PC-3 (cell line): Measurements from ENCODE around the gene EXOC6B. TPM values are rescaled to one million over a fixed set of nuclear protein-coding genes. Genes with fewer than 3 reads are reported as not detected.
A peak's percentile ranks its signal among the peaks of the same experiment; 100 is the strongest.

ENCODE experiments used
- ATAC-seq: fragments of 200-7000 bp; cut with Tn5 transposase; 2 replicates; pipeline ENCODE4 v1.9.1; 2020; ENCODE audit warnings: mild to moderate bottlenecking, moderate library complexity
- BruUV-seq: library from RNA; stranded (reverse); fragments of 400-500 nt; replicated peaks from 2 replicates; lab custom pipeline; 2021; lab: Mats Ljungman, UMichigan
- CTCF ChIA-PET: fragments of 300-600 bp; sonication (Branson Sonifier 250); formaldehyde crosslinking; loops from one replicate; lab custom pipeline; 2022; ENCODE audit warnings: antibody characterized with exemption; lab: Charles Lee
- POLR2A ChIA-PET: fragments of 300-600 bp; sonication (Branson Sonifier 250); formaldehyde crosslinking; loops from one replicate; lab custom pipeline; 2022; ENCODE audit warnings: antibody characterized with exemption; ENCODE audit not compliant: unreplicated experiment; lab: Charles Lee
- DNase-seq: peaks from one replicate; pipeline ENCODE4 v3.0.0-alpha.2; 2015
- H2AFZ ChIP-seq: fragments of 300-600 bp; sonication (generic); 2 replicates; pipeline ENCODE4 v1.6.0; 2016; ENCODE audit warnings: antibody characterized with exemption, low read length
- H3F3A ChIP-seq: fragments of 300-600 bp; sonication (generic); one replicate; pipeline ENCODE4 v1.6.0; 2017; ENCODE audit warnings: antibody characterized with exemption, low read length, control low read depth, mild to moderate bottlenecking; ENCODE audit not compliant: unreplicated experiment
- H3K27ac ChIP-seq: fragments of 300-600 bp; sonication (generic); 2 replicates; pipeline ENCODE4 v1.5.1; 2016; ENCODE audit warnings: mild to moderate bottlenecking, low read length
- H3K27me3 ChIP-seq: fragments of 300-600 bp; sonication (generic); 2 replicates; pipeline ENCODE4 v1.6.1; 2016; ENCODE audit warnings: low read length, mixed read lengths
- H3K36me3 ChIP-seq: fragments of 300-600 bp; sonication (generic); 2 replicates; pipeline ENCODE4 v1.6.1; 2016; ENCODE audit warnings: low read depth, mixed run types, low read length, mixed read lengths
- H3K4me1 ChIP-seq: fragments of 300-600 bp; sonication (generic); 2 replicates; pipeline ENCODE4 v1.5.1; 2016; ENCODE audit warnings: low read length; ENCODE audit not compliant: insufficient read depth
- H3K4me2 ChIP-seq: fragments of 300-600 bp; sonication (generic); 2 replicates; pipeline ENCODE4 v1.6.0; 2016; ENCODE audit warnings: low read length
- H3K4me3 ChIP-seq: fragments of 300-600 bp; sonication (generic); 2 replicates; pipeline ENCODE4 v1.5.1; 2016; ENCODE audit warnings: mild to moderate bottlenecking, low read length, mixed read lengths
- H3K79me2 ChIP-seq: fragments of 300-600 bp; sonication (generic); 2 replicates; pipeline ENCODE4 v1.6.1; 2017; ENCODE audit warnings: low read length, mixed read lengths
- H3K9ac ChIP-seq: fragments of 300-600 bp; sonication (generic); 2 replicates; pipeline ENCODE4 v1.6.0; 2016; ENCODE audit warnings: mild to moderate bottlenecking, low read length
- H3K9me2 ChIP-seq: fragments of 300-600 bp; sonication (generic); replicated peaks from 2 replicates; pipeline ENCODE4 v1.6.1; 2016; ENCODE audit warnings: mixed run types, low read length, mixed read lengths
- H3K9me3 ChIP-seq: fragments of 300-600 bp; sonication (generic); 2 replicates; pipeline ENCODE4 v1.6.1; 2016; ENCODE audit warnings: low read length, mixed read lengths
- H4K20me1 ChIP-seq: fragments of 300-600 bp; sonication (generic); 2 replicates; pipeline ENCODE4 v1.6.1; 2016; ENCODE audit warnings: low read length, mixed read lengths
- CTCF ChIP-seq: fragments of 300-600 bp; sonication (generic); conservative IDR thresholded peaks from 2 replicates; pipeline ENCODE4 v1.5.1; 2017; ENCODE audit warnings: antibody characterized with exemption, low read depth, mild to moderate bottlenecking, low read length
- EZH2 ChIP-seq: fragments of 300-600 bp; sonication (generic); IDR thresholded peaks from one replicate; pipeline ENCODE4 v1.6.1; 2017; ENCODE audit warnings: antibody characterized with exemption, mild to moderate bottlenecking, low read length; ENCODE audit not compliant: unreplicated experiment
- EZH2phosphoT487 ChIP-seq: fragments of 300-600 bp; sonication (generic); IDR thresholded peaks from 2 replicates; pipeline ENCODE4 v1.6.1; 2018; ENCODE audit warnings: mild to moderate bottlenecking, antibody characterized with exemption, low read length, borderline replicate concordance
- intact Hi-C: fragments of 100-400 bp; cut with micrococcal nuclease; formaldehyde crosslinking; loops from 2 replicates; pipeline ENCODE4 v1.9.0; 2023
- total RNA-seq: library from RNA; depleted of rRNA; stranded (reverse); fragments of >200 nt; gene quantifications from 2 replicates; pipeline ENCODE4 v1.2.3, GENCODE V29; 2014

Gene EXOC6B
- total RNA-seq, 1 experiment from 2014 or later: 13.9 TPM

GRCh38 chr2:72581560-72582181 is 244.2 kb downstream of the EXOC6B start:
- no peak overlapping the region for H3K27ac ChIP-seq
- no peaks in the 10 kb centered on the region for H3K36me3 ChIP-seq
- ChIA-PET POLR2A (interaction anchor here (0.7 kb wide), 1 partner anchor 151 kb away, joined by 3 read pairs; no protein-coding TSS in a partner anchor), CTCF (interaction anchor here (0.6 to 1.0 kb wide), 2 partner anchors 101 to 700 kb away, joined by 3 read pairs; no protein-coding TSS in a partner anchor)
- H3K9ac ChIP-seq: no peak overlapping the region
- no peaks in the 10 kb centered on the region for H3K9me3 ChIP-seq
- BruUV-seq: no TSS peak
- H3K4me1 ChIP-seq: no peaks in the 10 kb centered on the region
- intact Hi-C loops: no loop called here
- peak; percentile 40 for TF ChIP-seq CTCF
- TF ChIP-seq EZH2: no peak
- no peak for TF ChIP-seq EZH2phosphoT487
- H3K4me3 ChIP-seq: no peak overlapping the region
- H4K20me1 ChIP-seq: no peaks in the 10 kb centered on the region
- ATAC-seq (peak; percentile 33; the same call in 1 of the 2 replicates), DNase-seq (peak; percentile 5)
- H3K4me2 ChIP-seq: no peak overlapping the region
- H3F3A ChIP-seq: no peaks in the 10 kb centered on the region
- no peaks in the 10 kb centered on the region for H3K27me3 ChIP-seq
- H3K9me2 ChIP-seq: no peaks in the 10 kb centered on the region
- no peak overlapping the region for H2AFZ ChIP-seq
- H3K79me2 ChIP-seq: no peaks in the 10 kb centered on the region

DNA sequence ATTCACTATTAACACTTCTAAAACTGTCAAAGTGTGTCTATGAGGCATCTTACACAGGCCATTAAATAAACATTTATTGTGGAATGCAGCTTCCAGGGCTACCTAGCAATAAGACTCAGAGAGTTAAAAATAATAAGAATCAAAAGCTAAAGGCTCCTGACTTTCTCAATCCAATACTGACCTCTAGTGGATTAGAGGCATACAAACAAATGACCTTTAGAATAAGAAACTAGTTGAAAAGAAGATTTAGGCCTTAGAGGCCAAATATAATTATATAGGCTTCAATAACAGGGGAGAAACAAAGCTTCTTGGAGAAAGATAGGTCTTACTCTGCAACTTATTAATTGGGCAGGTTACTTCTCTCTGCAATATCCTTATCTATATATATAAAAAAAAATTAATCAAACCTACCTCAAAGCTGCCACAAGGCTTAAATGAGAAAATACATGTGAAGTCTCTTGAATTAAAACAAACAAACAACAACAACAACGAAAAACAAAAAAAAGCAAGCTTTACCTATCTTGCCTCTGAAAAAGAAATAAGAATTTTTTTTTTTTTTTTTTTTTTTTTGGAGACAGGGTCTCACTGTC is 246.1 kb downstream of the EXOC6B start:
- Histone ChIP-seq H3K9me3 (no peaks in the 10 kb centered on the region), H3K9ac (no peak overlapping the region), H3K9me2 (no peaks in the 10 kb centered on the region), H3F3A (no peaks in the 10 kb centered on the region), H3K79me2 (no peaks in the 10 kb centered on the region), H3K4me3 (no peak overlapping the region), H3K4me2 (no peak overlapping the region), H3K27ac (no peak overlapping the region), H3K4me1 (no peaks in the 10 kb centered on the region), H3K27me3 (no peaks in the 10 kb centered on the region), H4K20me1 (no peaks in the 10 kb centered on the region), H3K36me3 (no peaks in the 10 kb centered on the region), H2AFZ (no peak overlapping the region)
- DNase-seq (peak; percentile 68), ATAC-seq (peak; percentile 31; the same call in 1 of the 2 replicates)
- POLR2A ChIA-PET: no interaction called here
- CTCF ChIA-PET: interaction anchor here (0.7 to 1.2 kb wide), 2 partner anchors 398 to 429 kb away, joined by 3 to 16 read pairs; no protein-coding TSS in a partner anchor
- intact Hi-C loops: loop anchor here (1.0 to 10.0 kb wide), 6 partner anchors 167 to 785 kb away; no protein-coding TSS in a partner anchor
- TF ChIP-seq EZH2phosphoT487: no peak
- TF ChIP-seq CTCF: peak; percentile 84
- BruUV-seq: no TSS peak

- no peak overlapping the region for H3K9ac ChIP-seq
- no peaks in the 10 kb centered on the region for H3K36me3 ChIP-seq
- CTCF ChIA-PET: no interaction called here
- H3K27ac ChIP-seq: no peak overlapping the region
- no peaks in the 10 kb centered on the region for H3F3A ChIP-seq
- POLR2A ChIA-PET: no interaction called here
- TF ChIP-seq EZH2: no peak
- TF ChIP-seq CTCF: no peak
- no peak for TF ChIP-seq EZH2phosphoT487
- DNase-seq (no peak), ATAC-seq (no peak)
- no peaks in the 10 kb centered on the region for H3K27me3 ChIP-seq
- H3K9me3 ChIP-seq: no peaks in the 10 kb centered on the region
- BruUV-seq: no TSS peak
- no peak overlapping the region for H3K4me3 ChIP-seq
- no peaks in the 10 kb centered on the region for H4K20me1 ChIP-seq
- intact Hi-C loops: loop anchor here (5.0 to 10.0 kb wide), 2 partner anchors 655 to 782 kb away; no protein-coding TSS in a partner anchor
- H3K4me2 ChIP-seq: no peak overlapping the region
- H2AFZ ChIP-seq: no peak overlapping the region
- no peaks in the 10 kb centered on the region for H3K9me2 ChIP-seq
- no peaks in the 10 kb centered on the region for H3K4me1 ChIP-seq
- no peaks in the 10 kb centered on the region for H3K79me2 ChIP-seq
Measured at GRCh38 chr2:72576861-72577260, 249.0 kb downstream of the EXOC6B start.
